HG03521 (cell line): Measurements from ENCODE around the gene GRIP2.

ENCODE experiments used
- ATAC-seq: cut with Tn5 transposase; IDR thresholded peaks from one replicate; pipeline ENCODE4 v1.9.1; 2021; ENCODE audit warnings: mild to moderate bottlenecking, moderate library complexity; ENCODE audit not compliant: unreplicated experiment

Gene GRIP2

DNA sequence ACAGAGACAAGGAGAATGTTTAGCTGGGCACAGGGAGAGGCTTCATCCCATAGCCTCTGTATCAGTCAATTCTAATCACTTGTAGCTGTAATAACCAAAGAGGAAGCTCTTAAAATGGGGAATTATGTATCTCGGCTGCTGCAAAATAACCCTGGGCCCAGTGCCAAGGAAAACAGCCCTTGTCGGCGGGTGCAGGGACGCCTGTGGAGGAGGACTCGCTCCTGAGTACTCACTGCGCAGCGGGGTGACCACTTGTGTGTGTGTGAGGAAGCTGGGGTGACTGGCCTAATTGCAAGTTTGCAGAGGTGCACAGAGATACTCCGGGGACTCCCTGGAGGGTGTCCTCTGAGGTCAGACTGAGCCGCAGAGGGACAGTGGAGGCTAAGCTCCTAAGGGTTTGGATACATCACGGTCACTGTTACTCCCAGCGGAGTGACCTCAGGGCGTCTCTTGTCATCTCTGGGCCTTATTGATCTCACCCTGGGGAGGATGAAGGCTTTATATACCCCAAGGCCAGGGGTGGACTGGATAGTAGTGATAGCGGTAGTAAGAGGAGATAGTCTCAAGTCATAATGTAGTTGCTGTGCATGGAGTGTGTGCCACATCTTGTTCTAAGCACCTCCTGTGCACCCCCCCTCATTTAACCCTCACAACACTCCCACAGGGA lies 100.5 kb downstream of the GRIP2 start:
- ATAC-seq, result no peak
